ENCODE measurements around the gene MGLL.
A peak's percentile ranks its signal among the peaks of the same experiment; 100 is the strongest.
"Not testable (repeated sequence)": the region's sequence is repeated elsewhere in the genome, so short reads cannot be mapped to it uniquely, and the experiment has no call there.

The MGLL gene

GRCh38 chr3:127718916-127719290, 103.4 kb downstream of the MGLL start:
- DNase-seq: no peak

- no peak for DNase-seq
Observed at GRCh38 chr3:127718245-127718915, 103.9 kb downstream of the MGLL start.

GRCh38 chr3:127717357-127718244, 104.7 kb downstream of the MGLL start:
- DNase-seq: peak; percentile 62

GRCh38 chr3:127716384-127716783, 105.9 kb downstream of the MGLL start:
- no peak for DNase-seq

- DNase-seq: no peak
Observed at GRCh38 chr3:127715532-127715931, 106.8 kb downstream of the MGLL start.

- no peak for DNase-seq
Observed at GRCh38 chr3:127714866-127715265, 107.4 kb downstream of the MGLL start.

- DNase-seq: no peak
Observed at GRCh38 chr3:127714125-127714571, 108.2 kb downstream of the MGLL start.

- DNase-seq: no peak
Observed at GRCh38 chr3:127712881-127713771, 109.2 kb downstream of the MGLL start.

GRCh38 chr3:127712461-127712860, 109.9 kb downstream of the MGLL start:
- DNase-seq: no peak

GRCh38 chr3:127711896-127712295, 110.4 kb downstream of the MGLL start:
- no peak for DNase-seq

GRCh38 chr3:127711021-127711695, 111.2 kb downstream of the MGLL start:
- no peak for DNase-seq

GRCh38 chr3:127710155-127710941, 112.0 kb downstream of the MGLL start:
- DNase-seq: peak; percentile 34

GRCh38 chr3:127709320-127710060, 112.8 kb downstream of the MGLL start:
- DNase-seq: no peak

GRCh38 chr3:127708837-127709236, 113.5 kb downstream of the MGLL start:
- DNase-seq: no peak

GRCh38 chr3:127707851-127708411, 114.4 kb downstream of the MGLL start:
- no peak for DNase-seq

- DNase-seq: no peak
Observed at GRCh38 chr3:127706785-127707351, 115.4 kb downstream of the MGLL start.

GRCh38 chr3:127706312-127706711, 116.0 kb downstream of the MGLL start:
- DNase-seq: no peak

GRCh38 chr3:127704840-127705239, 117.5 kb downstream of the MGLL start:
- not testable (repeated sequence) for DNase-seq

GRCh38 chr3:127702151-127702578, 120.2 kb downstream of the MGLL start:
- no peak for DNase-seq

GRCh38 chr3:127701280-127701911, 120.9 kb downstream of the MGLL start:
- DNase-seq: no peak
